Stimulated activated CD4-positive, alpha-beta T cell treated with anti-CD3 and anti-CD28 coated beads, Interleukin-4, amount 100 ng/mL, for 1 hour (primary cell): ENCODE measurements around the gene PERCC1.

Experiments used
- DNase-seq: peaks from one replicate; pipeline ENCODE4 v3.0.0-alpha.2; 2020

PERCC1 gene

DNA sequence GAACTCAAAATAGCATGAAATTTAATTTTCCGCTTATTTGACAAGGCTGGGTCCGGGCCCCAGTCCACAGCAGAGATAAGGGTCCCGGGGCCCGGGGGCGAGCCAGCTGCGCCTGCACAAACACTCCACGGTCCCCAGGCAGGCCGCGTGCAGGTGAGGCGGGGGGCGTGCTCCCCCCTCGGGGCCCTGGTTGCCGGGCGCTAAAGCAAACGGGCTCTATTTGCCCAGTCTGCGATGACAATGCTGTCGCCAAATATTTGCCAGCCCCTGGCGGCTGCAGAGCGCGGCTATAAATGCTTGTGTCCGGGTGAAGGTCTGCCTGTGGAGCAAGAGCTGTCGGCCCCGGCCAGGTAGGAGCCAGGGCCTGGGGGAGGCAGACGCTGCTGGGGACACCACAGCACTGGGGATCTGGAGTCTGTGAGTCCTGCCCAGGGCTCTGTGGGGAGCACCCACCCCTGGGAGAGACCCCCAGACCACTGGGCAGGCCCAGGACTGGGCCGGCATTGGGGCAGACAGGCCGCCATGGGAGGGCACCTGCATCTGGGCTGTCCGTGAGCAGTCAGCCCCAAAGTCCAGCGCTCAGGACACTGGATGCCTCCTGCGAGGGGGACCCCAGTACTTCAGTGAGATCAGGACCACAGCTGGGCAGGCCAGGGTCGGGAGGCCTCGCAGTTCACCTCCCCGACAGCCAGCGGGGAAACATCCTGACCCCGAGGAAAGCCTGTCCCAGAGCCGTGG is at the start of gene PERCC1:
TSS of gene PERCC1 (plus strand) at position 320 of the 738 bp plus-strand sequence. CDS start 1,516 bp downstream, outside the sequence.
- DNase-seq = no peak

DNA sequence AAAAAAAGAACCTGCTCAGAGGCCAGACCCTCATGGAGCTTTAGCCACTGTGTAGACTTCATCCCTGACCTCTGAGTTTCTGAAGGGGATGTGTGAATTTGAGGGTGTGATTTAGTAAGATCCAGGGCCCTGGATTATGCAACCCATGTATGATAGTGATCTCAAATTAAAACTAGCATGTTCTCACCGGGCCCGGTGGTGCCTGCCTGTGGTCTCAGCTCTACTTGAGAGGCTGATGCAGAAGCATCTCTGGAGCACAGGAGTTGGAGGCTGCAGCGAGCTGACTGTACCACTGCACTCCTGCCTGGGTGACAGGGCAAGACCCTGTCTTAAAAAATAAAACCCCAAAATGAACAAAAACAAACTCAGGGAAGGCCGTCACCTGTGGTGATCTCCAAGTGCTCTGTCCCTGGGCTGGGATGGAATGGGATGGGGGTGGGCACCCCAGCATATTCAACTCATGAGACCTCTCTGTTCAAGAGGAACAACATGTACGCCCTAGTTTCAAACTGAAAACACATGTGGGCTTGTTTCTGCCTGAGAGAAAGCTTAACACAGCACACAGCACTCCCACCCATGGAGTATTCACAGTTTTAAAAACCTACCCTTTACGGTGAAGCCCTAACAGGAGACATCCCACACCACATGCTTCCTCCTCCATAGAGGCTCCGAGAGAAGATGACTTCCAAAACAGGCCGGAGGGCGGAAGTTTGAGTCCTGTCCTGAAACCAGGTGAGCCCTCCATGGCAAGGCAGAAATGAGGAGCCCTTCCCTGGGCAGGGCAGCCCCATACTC is 49.1 kb upstream of the PERCC1 start:
- DNase-seq = no peak

DNA sequence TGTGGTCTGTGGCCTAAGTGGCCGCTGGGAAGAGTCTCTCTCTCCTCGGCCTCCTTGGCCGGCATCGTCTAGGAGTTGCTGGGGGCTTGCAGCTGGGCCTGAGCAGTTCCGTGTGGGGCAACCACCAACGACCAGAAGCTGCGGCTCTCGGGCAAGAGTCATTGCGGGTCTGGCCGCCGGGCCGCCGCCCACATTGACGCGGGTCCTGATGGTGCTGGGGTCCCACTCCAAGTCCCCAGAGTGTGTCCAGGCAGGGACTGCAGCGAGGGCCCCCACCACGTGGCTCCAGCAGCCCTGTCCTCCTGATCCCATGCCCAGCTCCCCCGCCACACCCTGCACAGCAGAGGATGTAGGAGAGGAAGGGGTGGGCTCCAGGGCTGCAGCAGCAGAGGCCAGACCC is 47.3 kb upstream of the PERCC1 start:
- no peak for DNase-seq

DNA sequence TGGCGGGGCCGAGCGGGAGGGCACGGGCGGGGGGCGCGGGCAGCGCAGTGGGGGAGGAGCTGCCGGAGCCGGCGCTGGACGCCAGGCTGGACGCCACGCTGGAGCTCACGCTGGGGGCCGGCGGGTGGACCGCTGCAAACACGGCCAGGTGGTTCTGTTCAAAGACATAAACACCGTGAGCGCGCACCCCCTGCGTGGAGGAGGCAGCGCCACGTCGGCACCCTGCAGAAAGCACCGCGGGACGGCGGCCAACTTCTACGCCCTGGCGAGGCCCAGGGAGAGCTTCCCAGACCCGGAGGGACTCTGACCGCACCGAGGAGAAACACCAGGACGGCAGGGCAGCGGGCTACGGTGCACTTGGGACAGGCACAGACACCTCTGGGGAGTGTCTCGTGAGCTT is 45.6 kb upstream of the PERCC1 start:
- DNase-seq = no peak

DNA sequence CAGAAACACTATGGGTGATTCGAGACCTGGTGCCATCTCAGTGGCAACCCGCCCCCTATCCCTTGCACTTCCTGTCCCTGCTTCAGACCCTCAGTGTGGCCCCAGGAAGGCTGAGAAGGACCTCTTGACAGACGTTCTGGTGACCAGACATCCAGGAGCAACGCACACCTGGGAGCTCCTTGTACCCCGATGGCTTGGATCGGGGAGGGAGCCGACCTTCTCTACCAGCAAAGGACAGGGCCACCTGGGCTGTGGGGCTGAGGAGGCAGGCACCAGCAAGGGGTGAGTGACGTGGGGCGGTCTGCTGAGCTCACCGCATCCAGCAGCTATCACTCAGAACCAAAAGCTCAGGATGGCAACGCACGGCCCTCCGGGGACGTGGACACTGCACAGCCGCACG is 43.5 kb upstream of the PERCC1 start:
- DNase-seq = no peak

DNA sequence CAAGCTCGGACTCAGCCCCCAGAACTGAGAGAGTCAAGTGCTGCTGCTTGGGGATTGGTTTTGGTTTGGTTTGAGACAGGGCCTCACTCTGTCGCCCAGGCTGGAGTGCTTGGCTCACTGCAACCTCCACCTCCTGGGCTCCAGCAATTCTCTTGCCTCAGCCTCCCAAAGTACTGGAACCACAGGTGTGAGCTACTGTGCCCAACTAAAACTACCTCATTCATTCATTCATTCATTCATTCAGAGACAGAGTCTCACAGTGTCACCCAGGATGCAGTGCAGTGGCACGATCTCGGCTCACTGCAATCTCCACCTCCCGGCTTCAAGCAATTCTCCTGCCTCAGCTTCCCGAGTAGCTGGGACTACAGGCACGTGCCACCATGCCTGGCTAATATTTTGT is 41.1 kb upstream of the PERCC1 start:
- no peak for DNase-seq

DNA sequence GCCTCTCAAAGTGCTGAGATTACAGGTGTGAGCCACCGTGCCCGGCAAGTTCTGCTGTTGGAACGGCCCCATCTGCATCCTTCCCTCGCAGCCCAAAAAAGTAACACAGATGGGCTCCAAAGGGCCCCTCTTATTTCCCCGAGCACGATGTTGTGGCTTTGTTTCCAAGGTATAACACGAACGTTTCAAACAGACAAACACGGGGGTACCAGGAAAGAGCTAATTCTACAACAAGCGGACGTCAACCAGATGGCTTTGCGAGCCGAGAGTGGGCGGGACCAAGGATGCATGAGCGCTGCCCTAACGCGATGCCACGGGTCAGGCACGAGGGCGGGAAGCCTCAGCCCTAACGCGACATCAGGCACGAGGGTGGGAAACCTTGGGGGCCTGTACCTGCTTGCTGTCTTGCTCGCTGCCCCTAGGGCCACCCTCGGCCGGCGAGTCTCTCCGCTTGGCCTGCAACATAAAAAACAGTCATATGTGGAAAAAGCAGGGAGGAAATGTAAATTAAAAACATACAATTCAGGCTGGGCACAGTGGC is 40.6 kb upstream of the PERCC1 start:
- DNase-seq = no peak

DNA sequence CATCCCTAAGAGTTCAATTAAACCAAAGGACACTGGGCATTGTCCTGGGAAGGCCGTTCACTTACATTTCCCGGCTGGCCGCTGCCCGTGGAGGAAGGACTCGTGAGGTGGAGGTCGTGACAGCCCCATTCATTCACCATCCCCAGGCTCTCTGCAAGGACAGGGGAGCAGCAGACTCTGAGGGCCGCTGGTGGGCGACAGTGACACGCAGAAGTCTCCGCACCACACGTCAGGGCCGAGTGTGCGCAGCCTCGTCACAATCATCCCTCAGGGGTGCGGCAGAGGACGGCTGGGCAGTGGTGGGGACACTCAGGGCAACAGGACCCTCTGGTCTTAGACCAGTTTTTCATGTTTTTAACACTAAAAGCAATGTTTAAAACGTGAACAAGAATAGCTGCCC is 38.1 kb upstream of the PERCC1 start:
- no peak for DNase-seq

DNA sequence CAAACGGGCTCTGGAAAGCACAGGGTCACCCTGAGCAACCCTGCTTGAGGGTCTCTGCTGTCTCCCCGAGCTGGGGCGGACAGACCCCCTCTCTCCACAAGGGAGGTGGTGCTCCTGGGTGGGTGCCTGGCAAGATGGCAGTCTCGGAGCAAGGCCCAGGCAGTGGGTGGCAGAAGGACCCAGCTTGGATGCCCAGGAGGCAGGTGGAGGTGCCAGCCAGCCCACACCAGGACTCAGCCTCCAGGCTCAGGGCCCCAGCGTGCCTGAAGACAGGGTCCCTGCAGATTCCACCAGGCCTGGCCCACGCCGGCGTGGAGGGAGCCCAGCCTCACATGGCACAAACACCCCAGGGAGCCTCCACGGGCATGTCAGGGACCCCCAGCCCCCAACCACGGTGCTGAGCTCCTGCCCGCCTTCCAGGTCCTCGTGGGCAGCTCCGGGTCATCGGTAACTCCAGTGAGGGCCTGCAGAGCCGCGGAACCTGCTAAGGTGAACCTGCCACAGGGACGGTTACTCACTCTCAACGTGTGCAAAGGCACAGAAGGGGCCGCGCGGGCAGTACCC is 37.2 kb upstream of the PERCC1 start:
- DNase-seq = no peak

DNA sequence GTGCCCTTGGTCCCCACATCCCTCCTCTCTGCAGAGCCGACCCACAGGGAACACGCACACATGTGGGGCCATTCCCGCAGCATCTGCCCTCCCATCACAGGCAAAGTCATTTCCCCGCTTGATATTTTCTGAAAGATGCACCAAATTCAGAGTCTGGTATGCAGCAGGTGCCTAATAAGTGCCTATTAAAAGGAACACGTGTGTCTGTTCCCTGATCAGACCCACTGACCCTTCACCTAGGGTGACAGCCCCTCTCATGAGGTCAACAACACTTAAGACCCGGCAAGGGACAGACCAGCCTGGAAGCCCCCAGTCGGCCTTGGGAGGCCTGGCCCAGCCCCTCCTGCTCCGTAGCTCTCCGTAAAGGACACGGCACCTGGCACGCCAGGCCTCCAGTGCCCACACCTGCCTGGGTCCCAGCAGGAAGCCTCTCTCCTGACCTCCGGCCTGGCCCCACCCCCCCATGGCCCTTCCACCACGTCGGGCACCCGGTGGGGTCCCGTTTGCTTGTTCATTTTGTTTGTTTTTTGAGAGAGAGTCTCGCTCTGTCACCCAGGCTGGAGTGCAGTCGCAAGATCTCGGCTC is 36.4 kb upstream of the PERCC1 start:
- DNase-seq = no peak

DNA sequence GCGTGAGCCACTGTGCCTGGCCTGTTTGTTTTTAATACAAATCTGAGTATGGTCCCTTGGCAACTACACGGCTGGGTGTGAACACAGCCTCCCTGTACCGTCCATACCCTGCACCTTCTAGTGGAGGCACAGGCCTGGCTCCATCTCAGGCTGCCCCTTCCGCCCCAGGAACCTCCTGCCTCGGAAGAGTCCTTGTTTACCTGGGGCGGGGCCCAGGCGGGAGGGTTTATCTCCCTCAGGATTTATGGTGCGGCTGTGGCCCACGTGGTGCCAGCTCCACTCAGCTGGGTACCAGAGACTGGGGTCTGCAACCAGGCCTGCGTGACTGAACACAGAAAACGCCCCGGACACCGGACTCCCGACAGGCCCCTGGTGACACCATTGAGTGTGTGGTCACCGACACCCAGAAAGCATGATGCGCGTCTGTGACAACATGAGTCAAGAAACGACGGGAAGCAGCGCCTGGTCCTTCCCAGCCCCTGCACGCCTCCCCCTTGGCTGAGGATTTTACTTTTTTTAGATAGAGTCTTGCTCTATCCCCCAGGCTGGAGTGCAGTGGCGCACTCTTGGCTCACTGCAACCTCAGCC is 35.3 kb upstream of the PERCC1 start:
- DNase-seq = no peak

DNA sequence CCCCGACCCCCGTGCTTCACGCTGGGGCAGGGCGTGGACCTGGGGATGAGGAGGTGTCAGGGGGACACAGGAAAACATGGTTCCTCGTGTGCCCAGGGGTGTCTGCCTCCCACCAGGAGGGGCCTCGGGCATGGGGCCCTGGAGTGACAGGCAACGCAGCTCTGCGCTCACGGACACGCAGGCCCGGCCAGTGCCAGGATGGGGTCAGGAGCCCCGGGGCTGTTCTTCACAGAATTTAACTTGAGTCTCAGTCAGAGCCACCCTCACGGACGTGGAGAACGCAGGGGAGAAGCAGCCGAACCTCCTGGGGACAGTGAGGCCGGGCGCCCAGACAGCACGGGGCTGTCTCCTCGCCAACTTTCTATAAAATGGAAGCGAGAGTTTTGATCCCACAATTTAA is 33.1 kb upstream of the PERCC1 start:
- DNase-seq = no peak

GRCh38 chr16:1398351-1398750 is 32.5 kb upstream of the PERCC1 start:
- DNase-seq = no peak

- no peak for DNase-seq
Measured at GRCh38 chr16:1398826-1399581, 31.9 kb upstream of the PERCC1 start.

- DNase-seq = no peak
Measured at GRCh38 chr16:1401061-1401757, 29.7 kb upstream of the PERCC1 start.

- no peak for DNase-seq
Measured at GRCh38 chr16:1401758-1402154, 29.1 kb upstream of the PERCC1 start.

DNA sequence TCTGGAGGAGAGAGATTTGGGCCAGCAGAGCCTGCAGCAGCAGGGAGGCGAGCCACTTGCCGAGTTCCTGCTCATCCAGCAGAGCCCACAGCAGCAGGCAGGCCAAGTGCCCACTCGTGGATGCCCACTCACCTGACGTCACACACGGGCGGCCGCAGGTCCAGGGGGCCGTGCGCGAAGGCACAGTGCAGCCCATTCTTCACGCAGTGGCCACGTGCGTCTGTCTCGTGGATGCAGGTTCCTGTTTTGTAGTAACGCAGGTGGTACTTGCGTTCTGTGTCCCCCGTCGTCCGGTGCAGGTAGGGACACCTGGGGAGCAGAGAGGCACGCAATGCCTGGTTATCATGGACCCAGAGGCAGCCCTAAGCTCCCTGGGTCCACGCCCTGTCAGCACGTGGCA is 27.8 kb upstream of the PERCC1 start:
- DNase-seq = no peak

DNA sequence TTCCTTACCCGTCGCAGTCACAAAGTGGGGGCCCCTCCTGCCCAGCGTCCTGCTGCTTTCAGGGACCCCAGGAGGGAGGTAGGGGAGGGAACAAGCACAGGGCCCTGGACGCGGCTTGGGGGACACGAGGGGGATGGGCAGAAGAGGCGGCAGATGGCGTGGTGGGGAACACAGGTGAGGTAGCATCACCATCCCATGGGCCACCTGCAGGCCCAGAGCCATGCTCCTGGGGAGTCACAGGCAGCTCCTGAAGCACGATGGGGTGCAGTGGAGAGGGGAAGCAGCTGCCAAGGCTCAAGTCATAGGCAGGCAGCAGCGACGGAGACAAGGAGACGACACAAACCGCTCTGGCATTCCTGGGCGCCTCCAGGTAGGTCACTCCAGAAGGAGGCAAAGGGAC is 27.1 kb upstream of the PERCC1 start:
- DNase-seq = no peak

GRCh38 chr16:1407753-1408152 is 23.1 kb upstream of the PERCC1 start:
- no peak for DNase-seq

- DNase-seq = peak; percentile 97
Measured at GRCh38 chr16:1408171-1408837, 22.6 kb upstream of the PERCC1 start.

GRCh38 chr16:1412847-1413246 is 18.0 kb upstream of the PERCC1 start:
- DNase-seq = no peak
